HEK293 (cell line): Measurements from ENCODE around the gene CXCL1.

Experiments
- CTCF ChIP-seq: fragments of 450-650 bp; formaldehyde crosslinking; IDR thresholded peaks from 2 replicates; pipeline ENCODE4 v1.5.1; 2016; ENCODE audit warnings: missing biosample characterization, missing genetic modification characterization
- HOXA7 ChIP-seq: sonication (generic); formaldehyde crosslinking; IDR thresholded peaks from 2 replicates; pipeline ENCODE4 v1.8.1; 2022; ENCODE audit warnings: missing genetic modification reagents, borderline replicate concordance
- SP2 ChIP-seq: fragments of 450-650 bp; formaldehyde crosslinking; IDR thresholded peaks from 2 replicates; pipeline ENCODE4 v1.5.1; 2016; ENCODE audit warnings: missing biosample characterization, missing genetic modification characterization
- YY1 ChIP-seq: fragments of 450-650 bp; formaldehyde crosslinking; IDR thresholded peaks from 2 replicates; pipeline ENCODE4 v1.5.1; 2018; ENCODE audit warnings: missing biosample characterization, missing genetic modification characterization
- ZNF148 ChIP-seq: fragments of 450-650 bp; formaldehyde crosslinking; IDR thresholded peaks from 2 replicates; pipeline ENCODE4 v1.5.0; 2017; ENCODE audit warnings: missing biosample characterization, missing genetic modification characterization, borderline replicate concordance
- ZNF398 ChIP-seq: fragments of 450-650 bp; formaldehyde crosslinking; IDR thresholded peaks from 2 replicates; pipeline ENCODE4 v1.5.1; 2017; ENCODE audit warnings: missing biosample characterization, missing genetic modification characterization
- ZNF555 ChIP-seq: fragments of 450-650 bp; formaldehyde crosslinking; conservative IDR thresholded peaks from 2 replicates; pipeline ENCODE4 v1.5.1; 2017; ENCODE audit warnings: missing biosample characterization, mild to moderate bottlenecking, missing genetic modification characterization, inconsistent platforms
- TF ChIP-seq, protein P1 (sequence below): fragments of 450-650 bp; formaldehyde crosslinking; IDR thresholded peaks from 2 replicates; pipeline ENCODE4 v1.5.1; 2016; ENCODE audit warnings: missing biosample characterization, missing genetic modification characterization
- TF ChIP-seq, protein P2 (sequence below): fragments of 450-650 bp; formaldehyde crosslinking; IDR thresholded peaks from 2 replicates; pipeline ENCODE4 v1.5.1; 2016; ENCODE audit warnings: missing biosample characterization, missing genetic modification characterization
- TF ChIP-seq, protein P3 (sequence below): fragments of 450-650 bp; formaldehyde crosslinking; IDR thresholded peaks from 2 replicates; pipeline ENCODE4 v1.5.1; 2017; ENCODE audit warnings: missing biosample characterization, mild to moderate bottlenecking, missing genetic modification characterization, moderate library complexity

DNA sequence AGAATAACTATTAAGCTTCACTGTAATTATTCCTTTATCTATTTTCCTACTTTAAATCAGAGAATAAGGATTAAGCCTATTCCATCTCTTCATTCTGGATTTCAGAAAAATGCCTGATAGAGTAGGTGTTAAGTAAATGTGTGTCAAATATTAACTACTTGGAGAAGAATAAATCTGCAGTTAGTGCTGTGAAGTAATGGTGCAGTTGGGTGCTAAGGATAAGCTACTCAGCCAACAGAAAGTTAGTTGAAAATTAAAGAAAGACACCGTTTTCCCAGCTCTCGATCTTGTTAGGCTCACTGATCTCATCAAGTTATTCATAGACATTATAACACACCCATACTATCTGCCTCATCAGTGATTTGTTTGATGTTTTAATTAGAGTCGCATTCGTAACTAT, 9.0 kb upstream of the CXCL1 start:
- no peak for TF ChIP-seq CTCF (tag by site-specific recombination)
- no peak for TF ChIP-seq SP2 (tag by site-specific recombination)
- TF ChIP-seq, protein P1, sequence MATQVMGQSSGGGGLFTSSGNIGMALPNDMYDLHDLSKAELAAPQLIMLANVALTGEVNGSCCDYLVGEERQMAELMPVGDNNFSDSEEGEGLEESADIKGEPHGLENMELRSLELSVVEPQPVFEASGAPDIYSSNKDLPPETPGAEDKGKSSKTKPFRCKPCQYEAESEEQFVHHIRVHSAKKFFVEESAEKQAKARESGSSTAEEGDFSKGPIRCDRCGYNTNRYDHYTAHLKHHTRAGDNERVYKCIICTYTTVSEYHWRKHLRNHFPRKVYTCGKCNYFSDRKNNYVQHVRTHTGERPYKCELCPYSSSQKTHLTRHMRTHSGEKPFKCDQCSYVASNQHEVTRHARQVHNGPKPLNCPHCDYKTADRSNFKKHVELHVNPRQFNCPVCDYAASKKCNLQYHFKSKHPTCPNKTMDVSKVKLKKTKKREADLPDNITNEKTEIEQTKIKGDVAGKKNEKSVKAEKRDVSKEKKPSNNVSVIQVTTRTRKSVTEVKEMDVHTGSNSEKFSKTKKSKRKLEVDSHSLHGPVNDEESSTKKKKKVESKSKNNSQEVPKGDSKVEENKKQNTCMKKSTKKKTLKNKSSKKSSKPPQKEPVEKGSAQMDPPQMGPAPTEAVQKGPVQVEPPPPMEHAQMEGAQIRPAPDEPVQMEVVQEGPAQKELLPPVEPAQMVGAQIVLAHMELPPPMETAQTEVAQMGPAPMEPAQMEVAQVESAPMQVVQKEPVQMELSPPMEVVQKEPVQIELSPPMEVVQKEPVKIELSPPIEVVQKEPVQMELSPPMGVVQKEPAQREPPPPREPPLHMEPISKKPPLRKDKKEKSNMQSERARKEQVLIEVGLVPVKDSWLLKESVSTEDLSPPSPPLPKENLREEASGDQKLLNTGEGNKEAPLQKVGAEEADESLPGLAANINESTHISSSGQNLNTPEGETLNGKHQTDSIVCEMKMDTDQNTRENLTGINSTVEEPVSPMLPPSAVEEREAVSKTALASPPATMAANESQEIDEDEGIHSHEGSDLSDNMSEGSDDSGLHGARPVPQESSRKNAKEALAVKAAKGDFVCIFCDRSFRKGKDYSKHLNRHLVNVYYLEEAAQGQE (tag by site-specific recombination), result no peak
- no peak for TF ChIP-seq ZNF398 (tag by site-specific recombination)
- no peak for TF ChIP-seq HOXA7 (CRISPR knock-in tag)
- no peak for TF ChIP-seq ZNF148 (tag by site-specific recombination)
- TF ChIP-seq, protein P2, sequence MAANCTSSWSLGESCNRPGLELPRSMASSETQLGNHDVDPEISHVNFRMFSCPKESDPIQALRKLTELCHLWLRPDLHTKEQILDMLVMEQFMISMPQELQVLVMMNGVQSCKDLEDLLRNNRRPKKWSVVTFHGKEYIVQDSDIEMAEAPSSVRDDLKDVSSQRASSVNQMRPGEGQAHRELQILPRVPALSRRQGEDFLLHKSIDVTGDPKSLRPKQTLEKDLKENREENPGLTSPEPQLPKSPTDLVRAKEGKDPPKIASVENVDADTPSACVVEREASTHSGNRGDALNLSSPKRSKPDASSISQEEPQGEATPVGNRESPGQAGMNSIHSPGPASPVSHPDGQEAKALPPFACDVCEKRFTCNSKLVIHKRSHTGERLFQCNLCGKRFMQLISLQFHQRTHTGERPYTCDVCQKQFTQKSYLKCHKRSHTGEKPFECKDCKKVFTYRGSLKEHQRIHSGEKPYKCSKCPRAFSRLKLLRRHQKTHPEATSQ (tag by site-specific recombination), result no peak
- TF ChIP-seq, protein P3, sequence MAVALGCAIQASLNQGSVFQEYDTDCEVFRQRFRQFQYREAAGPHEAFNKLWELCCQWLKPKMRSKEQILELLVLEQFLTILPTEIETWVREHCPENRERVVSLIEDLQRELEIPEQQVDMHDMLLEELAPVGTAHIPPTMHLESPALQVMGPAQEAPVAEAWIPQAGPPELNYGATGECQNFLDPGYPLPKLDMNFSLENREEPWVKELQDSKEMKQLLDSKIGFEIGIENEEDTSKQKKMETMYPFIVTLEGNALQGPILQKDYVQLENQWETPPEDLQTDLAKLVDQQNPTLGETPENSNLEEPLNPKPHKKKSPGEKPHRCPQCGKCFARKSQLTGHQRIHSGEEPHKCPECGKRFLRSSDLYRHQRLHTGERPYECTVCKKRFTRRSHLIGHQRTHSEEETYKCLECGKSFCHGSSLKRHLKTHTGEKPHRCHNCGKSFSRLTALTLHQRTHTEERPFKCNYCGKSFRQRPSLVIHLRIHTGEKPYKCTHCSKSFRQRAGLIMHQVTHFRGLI (tag by site-specific recombination), result no peak
- no peak for TF ChIP-seq YY1 (tag by site-specific recombination)
- TF ChIP-seq ZNF555 (tag by site-specific recombination), result no peak
